GM21526 (cell line): ENCODE data around the gene SETD1B.
A peak's percentile ranks its signal among the peaks of the same experiment; 100 is the strongest.
"Not testable (repeated sequence)": the region's sequence is repeated elsewhere in the genome, so short reads cannot be mapped to it uniquely, and the experiment has no call there.

ENCODE experiments used
- ATAC-seq: cut with Tn5 transposase; IDR thresholded peaks from one replicate; pipeline ENCODE4 v1.9.1; 2021; ENCODE audit warnings: moderate library complexity; ENCODE audit not compliant: unreplicated experiment, low FRiP score

The SETD1B gene

GRCh38 chr12:121803861-121804416 is at the start of gene SETD1B:
Gene SETD1B, plus strand, starts transcription at chr12:121804009. Its CDS starts 729 bp downstream, at chr12:121804738.
- ATAC-seq: no peak

DNA sequence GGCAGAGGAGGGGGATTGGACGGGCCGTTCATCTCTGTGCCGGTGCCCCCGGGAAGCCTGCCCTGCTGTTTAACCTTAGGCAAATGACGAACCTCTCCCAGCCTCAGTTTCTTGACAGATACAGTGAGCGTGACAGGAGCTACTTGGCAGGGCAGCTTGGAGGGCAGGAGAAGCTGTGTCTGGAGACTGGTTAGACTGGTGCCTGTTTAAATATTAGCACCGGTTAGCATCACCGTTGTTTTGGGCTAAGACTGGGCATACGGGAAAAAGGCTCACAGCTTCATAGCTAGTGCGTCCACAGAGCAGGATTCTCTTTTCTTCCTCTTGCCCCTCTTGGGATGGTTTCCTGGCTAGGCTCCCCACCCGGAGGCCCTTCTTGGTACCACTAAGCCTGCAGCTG is 49.0 kb upstream of the SETD1B start:
- no peak for ATAC-seq

DNA sequence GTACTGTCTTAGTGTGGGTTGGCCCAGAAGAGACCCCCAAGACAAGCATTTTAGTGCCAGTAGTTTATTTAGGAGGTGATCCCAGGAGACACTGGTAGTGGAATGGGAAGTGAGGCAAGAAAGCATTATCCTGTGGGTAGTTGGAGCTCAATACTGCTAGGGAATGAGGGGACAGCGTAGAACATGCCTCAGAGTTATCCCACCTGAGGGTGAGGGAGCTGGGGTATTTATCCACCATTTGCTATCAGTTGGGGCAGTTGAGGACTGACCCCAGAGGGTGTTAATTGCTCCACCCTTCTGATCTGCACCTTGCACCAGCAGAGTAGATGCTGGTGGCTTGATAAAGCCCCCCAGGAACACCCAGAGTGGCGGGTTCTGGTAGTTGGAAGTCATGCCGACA is 48.2 kb upstream of the SETD1B start:
- no peak for ATAC-seq

GRCh38 chr12:121758536-121758935 is 45.3 kb upstream of the SETD1B start:
- ATAC-seq: not testable (repeated sequence)

DNA sequence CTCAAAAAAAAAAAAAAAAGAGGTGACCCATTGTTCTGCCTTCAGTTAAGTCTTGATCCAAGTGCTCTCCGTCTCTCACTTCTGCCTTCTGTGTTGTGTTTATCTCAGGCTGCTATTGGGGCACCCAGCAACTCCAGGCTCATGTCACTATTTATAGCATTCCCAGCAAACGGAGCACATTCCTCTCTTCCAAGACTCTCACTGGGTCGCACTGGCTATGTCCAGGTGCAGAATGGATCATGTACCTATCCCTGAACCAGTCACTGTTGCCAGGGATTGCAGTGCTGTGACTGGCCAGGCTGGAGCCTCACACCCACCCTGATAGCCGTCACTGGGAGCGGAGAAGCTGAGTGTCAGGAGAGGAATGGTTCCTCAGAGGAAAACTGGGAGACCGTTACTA is 41.5 kb upstream of the SETD1B start:
- ATAC-seq: no peak

DNA sequence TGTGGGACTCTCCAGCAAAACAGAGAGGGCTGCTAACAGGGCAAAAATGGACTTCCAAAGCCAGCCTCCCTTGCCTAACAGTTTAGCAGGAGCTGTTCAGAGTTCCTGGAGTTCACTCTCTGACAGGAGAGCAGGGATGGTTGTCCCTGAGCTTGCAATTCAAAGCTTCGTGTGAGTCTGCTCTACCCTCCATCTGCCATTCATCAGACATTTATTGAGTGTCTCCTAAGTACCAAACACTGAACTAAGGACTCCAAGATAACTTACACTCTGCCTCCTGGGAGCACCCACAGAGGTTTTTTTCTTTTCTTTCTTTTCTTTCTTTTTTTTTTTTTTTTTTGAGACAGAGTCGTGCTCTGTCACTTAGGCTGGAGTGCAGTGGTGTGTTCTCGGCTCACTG is 39.0 kb upstream of the SETD1B start:
- no peak for ATAC-seq

DNA sequence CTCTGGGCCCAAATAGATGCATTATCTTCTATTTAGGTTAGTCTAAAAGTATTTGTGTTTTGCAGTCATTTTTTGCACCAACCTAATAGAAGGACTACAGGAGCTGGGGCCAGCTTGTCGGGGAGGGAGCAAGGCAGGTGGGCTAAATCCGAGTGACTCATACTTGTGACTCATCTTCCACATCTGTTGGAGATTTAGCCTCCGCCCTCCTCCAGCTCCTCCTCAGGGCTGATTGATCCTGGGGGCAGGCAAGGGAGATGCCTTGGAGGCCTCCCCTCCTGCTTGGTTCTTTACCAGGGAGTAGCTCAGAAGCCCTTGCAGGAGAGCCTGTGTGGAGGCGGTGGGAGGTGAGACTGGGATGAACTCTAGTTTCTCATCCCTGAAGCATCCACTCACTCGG is 38.2 kb upstream of the SETD1B start:
- no peak for ATAC-seq

- no peak for ATAC-seq
Measured at GRCh38 chr12:121766290-121767039, 37.3 kb upstream of the SETD1B start.

DNA sequence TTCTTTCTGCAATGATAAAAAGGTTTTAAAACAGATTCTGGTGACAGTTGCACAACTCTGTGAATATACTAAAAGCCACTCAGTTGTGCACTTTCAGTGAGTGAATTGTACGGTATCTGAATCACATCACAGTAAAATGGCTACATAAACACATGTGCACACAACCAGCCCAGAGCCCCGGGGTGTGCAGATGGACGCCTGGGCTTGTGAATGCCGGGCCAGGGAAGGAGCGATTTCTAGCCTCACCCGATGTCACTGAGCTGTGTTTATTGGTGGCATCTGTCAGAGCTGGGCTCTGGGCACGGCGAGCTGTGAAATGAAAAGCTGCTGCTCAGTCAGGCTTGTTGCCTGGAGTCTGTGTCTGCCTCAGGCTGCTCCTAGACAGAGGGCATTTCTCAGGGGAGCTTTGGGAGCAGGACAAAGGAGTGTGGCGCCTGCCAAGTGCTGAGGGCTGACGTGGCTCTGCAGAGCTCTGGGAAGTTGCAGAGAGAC is 36.2 kb upstream of the SETD1B start:
- ATAC-seq: no peak

GRCh38 chr12:121769297-121769830 is 34.4 kb upstream of the SETD1B start:
- no peak for ATAC-seq

DNA sequence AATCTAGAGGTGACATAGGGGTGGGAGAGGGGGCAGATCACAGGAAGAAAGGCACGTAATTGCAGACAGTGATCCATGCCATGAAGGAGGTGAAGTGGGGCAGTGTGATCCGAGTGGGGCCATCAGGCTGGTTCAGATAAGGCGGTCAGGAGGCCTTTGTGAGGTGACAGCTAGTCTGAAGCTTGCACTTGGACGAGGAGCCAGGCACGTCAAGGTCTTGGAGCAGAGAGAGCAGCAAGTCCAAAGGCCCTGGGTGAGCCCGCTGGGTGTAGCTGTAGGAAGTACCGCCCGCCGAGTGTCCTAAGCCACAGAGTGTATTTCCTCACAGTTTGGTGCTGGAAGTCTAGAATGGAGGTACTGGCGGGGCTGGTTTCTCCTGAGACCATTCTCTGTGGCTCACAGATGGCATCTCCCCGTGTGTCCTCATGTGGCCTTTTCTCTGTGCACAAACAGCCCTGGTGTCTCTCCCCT is 33.9 kb upstream of the SETD1B start:
- no peak for ATAC-seq

DNA sequence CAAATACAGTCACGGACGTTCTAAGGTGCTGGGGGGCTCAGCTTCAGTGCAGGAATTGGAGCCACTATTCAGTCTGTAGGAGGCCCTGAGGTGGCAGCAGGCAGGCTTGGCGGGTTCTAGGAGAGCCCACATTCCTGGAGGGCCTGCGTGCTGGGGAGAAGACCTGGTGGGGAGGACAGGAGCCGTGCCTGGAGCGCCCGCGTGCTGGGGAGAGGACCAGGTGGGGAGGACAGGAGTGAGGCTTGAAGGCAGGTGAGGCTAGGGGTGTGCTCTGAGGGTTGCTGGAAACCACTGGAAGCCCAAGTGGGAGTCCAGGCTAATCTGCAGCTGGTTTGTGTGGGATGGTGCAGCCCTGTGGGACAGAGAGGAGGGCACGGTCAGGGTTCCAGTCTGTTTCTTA is 33.4 kb upstream of the SETD1B start:
- no peak for ATAC-seq

DNA sequence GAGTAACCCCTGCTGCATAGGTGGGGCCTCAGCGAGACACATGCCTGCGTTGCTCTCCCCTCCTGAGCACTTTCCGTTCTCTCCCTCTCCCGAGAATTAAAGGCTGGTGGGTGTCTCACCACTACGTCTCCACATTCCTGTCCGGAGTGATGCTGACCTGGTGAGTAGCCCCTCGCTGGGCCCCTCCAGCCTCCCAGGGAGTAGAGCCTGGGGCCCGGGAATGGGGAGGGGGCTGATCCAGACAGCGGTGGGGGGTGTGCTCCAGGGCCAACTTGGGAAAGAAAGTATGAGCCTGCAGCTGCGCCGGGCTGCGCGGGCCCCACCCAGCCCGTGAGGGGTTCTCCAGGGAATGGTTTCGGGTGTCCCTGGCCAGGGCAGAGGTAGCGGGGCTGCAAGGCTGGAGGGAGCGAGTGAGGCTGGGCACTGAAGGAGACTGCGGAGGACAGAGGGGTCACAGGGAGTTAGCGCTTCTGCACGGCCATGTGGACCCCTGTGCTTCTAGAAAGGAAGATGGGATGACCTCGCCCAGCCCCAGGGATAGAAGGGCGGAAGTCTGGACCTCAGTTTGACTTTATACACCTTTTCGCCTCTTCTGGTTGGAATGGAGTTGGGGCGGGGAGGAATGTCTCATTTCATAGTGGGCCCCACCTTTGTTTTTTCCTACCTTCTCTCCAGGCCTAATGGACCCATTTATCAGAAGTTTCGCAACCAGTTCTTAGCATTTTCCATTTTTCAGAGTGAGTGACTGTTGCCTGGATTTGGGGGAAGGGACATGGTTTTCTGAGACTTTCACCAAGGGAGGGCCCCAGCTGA is 32.8 kb upstream of the SETD1B start:
- ATAC-seq: no peak

DNA sequence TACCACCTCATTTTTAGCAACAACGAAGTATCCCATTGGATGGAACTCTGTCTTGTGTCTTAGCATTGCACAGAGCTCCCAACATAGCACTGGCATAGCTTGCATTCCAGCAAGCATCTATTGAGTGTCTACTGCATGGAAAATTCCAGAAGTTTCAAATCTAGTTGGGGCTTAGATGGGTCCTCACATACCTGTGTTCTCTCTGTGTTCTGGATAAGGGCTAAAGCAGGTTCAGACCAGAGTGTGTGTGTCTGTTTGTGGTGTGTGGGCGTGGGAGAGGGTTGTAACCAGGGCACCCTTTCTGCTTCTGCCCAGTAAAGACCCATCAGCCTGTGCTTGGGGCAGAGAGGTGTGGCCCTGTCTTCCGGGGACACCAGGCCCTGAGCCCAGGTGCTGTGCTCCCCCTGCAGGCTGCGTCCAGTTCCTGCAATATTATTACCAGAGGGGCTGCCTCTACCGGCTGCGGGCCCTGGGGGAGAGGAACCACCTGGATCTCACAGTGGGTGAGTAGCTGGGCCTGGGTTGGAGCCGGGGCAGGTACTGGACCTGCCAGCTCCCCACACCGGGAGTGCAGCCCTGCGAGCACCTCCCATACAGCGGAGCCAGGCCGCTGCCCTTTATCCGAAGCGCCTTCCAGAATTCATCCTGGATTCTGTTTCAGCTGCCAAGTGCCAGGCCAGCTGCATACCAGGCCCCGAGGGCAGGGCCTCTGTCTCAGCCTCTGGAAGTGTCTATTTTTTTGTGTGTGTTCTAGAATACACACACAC is 30.6 kb upstream of the SETD1B start:
- ATAC-seq: peak; percentile 62

DNA sequence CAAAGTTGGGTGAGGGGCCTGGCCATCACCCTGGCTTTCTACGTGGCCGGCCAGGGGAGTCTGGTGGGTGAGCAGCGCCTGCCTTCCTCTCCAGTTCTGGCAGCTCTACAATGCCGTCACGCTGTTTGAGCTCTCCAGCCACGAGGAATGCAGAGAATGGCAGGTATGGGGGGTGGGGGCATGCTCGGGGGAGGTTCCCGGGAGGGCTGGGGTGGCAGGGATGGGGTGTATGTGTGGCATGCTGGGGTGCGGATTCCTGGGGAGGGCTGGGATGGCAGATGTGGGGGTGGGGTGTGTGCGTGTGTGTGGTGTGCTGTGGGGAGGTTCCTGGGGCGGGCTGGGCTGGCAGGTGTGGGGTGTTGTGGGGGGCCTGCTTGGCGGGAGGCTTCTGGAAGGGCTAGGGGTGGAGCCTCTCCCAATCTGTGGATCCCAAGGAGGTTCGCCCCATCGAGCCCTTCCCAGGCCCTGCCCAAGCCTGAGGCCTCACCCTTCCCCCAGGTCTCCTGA is 28.8 kb upstream of the SETD1B start:
- no peak for ATAC-seq

- ATAC-seq: no peak
Measured at GRCh38 chr12:121775501-121775900, 28.3 kb upstream of the SETD1B start.

GRCh38 chr12:121776190-121777098 is 27.4 kb upstream of the SETD1B start:
- no peak for ATAC-seq

DNA sequence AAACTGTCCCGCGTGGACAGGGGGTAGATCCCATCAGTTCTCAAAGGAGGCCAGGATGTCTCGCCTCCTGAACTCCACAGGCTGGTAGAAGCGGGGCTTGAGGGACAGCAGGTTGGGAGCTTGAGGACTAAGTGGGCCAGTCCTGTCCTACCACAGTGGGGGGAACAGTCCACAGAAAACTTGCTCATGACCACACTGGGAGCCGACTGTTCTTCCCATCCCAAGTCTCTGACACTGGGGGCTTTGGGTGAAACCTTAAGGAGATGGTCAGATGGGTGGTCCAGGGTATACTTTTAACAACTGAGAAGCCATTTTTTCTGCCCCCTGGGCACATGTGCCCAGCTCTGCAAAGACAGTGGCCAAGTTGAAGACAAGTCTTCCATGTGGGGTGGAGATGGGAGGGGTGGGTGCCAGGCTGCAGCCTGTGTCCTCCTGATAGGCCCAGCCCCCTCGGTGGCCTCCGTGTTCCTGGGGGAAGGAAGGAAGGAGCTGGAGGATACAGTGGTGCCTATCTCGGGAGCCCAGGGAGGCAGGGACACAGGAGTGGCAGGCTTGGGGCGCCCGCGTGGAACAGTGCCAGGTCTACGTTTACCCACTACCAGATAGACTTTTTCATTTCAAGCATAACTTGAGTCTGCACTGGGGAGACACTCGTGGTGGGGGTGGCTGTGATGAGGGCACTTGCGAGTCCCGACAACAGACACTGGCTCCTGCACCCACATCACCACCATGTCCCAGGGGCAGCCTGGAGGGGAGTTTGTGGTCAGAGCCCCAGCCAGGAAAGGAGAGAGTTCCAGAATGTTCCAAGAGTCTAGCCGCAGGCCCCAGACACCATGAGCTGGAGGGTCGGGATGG is 25.0 kb upstream of the SETD1B start:
- no peak for ATAC-seq
